Measurements from ENCODE around the gene NFE2L1. TPM values are rescaled to one million over a fixed set of nuclear protein-coding genes. Genes with fewer than 3 reads are reported as not detected.

The NFE2L1 gene
- polyA plus RNA-seq, 3 donors from 2014 or later, result 5.9 to 18.4 (median 7.1) TPM

GRCh38 chr17:48102043-48102750, 54.0 kb downstream of the NFE2L1 start:
- H3K4me1 Mint-ChIP-seq, result peaks cover 47 to 60% of the 10 kb centered on the region in 2 donors
- peaks cover 8 to 20% (median 9%) of the 10 kb centered on the region in 3 donors for H3K27me3 Mint-ChIP-seq (ENCODE audit: low read depth in 3 of 3)
- peak overlapping the region; percentile 78 to 91 (median 89) for H3K4me3 Mint-ChIP-seq
- peak overlapping the region in 4 of 6 donors; percentile 57 to 88 (median 82) for H3K27ac Mint-ChIP-seq
- no peak for DNase-seq
- peaks cover 0 to 4% (median 0%) of the 10 kb centered on the region in 6 donors for H3K9me3 Mint-ChIP-seq
- no peaks in the 10 kb centered on the region for H3K36me3 Mint-ChIP-seq

DNA sequence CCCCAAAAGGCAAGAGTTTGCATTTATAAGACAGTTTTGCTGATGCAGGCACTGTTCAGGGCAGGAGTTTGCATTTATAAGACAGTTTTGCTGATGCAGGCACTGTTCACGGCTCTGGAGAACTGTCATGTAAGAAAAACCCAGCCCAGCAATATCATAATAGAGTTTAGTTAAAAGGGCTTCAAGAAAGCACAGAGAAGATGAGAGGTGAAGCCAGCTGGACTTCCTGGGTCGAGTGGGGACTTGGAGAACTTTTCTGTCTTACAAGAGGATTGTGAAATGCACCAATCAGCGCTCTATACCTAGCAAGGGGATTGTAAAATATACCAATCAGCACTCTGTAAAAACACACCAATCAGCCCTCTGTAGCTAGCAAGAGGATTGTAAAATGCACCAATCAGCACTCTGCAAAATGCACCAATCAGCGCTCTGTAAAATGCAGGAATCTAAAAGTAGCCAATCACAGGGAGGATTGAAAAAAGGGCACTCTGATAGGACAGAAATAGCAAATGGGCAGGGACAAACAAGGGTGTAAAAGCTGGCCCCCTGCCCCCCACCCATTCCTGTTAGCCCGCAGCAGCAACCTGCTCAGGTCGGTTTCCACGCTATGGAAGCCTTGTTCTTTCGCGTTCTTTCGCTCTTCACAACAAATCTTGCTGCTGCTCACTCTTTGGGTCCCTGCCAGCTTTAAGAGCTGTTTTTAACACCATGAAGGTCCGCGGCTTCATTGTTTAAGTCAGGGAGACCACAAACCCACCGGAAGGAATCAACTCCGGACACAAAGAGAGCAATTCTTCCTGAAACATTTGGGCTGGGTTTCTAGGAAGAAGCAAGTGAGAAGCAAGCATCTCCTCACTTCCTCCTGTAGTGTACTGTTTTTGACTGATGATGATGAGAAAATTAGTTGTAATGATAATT, 54.9 kb downstream of the NFE2L1 start:
- no peaks in the 10 kb centered on the region for H3K36me3 Mint-ChIP-seq

DNA sequence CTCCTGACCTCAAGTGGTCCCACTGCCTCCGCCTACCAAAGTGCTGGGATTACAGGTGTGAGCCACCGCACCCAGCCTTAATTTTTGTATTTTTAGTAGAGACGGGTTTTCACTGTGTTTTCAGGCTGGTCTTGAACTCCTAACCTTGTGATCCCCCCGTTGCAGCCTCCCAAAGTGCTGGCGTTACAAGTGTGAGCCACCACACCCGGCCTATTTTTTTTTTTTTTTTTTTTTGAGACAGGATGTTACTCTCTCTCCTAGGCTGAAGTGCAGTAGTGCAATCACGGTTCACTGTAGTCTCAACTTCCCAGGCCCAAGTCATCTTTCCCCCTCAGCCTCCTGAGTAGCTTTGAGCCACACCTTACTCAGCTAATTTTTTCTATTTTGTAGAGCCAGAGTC, 56.3 kb downstream of the NFE2L1 start:
- Mint-ChIP-seq H3K9me3 (peaks cover 0 to 4% (median 0%) of the 10 kb centered on the region in 6 donors), H3K27me3 (ENCODE audit: low read depth in 3 of 3) (peaks cover 8 to 20% (median 9%) of the 10 kb centered on the region in 3 donors), H3K4me1 (peaks cover 63 to 72% of the 10 kb centered on the region in 2 donors), H3K36me3 (no peaks in the 10 kb centered on the region), H3K27ac (peak overlapping the region; percentile 46 to 73 (median 60)), H3K4me3 (peak overlapping the region; percentile 34 to 53 (median 42))
- no peak for DNase-seq

More for the DNA sequence above, 54.9 kb downstream of the NFE2L1 start:
- peak; percentile 65 to 68 (median 67) for DNase-seq
- peak overlapping the region; percentile 78 to 88 (median 80) for H3K27ac Mint-ChIP-seq
- H3K9me3 Mint-ChIP-seq, result peaks cover 0 to 4% (median 0%) of the 10 kb centered on the region in 6 donors
- peaks cover 53 to 62% of the 10 kb centered on the region in 2 donors for H3K4me1 Mint-ChIP-seq
- peak overlapping the region; percentile 62 to 91 (median 83) for H3K4me3 Mint-ChIP-seq
- H3K27me3 Mint-ChIP-seq (ENCODE audit: low read depth in 3 of 3), result peaks cover 8 to 20% (median 9%) of the 10 kb centered on the region in 3 donors

GRCh38 chr17:48106802-48107136, 58.6 kb downstream of the NFE2L1 start:
- Mint-ChIP-seq H3K27ac (peak overlapping the region; percentile 88 to 96 (median 90)), H3K27me3 (ENCODE audit: low read depth in 3 of 3) (peaks cover 5 to 11% (median 8%) of the 10 kb centered on the region in 3 donors), H3K9me3 (peaks cover 0 to 4% (median 0%) of the 10 kb centered on the region in 6 donors), H3K36me3 (no peaks in the 10 kb centered on the region), H3K4me1 (peaks cover 66 to 72% of the 10 kb centered on the region in 2 donors), H3K4me3 (peak overlapping the region; percentile 88 to 98 (median 95))
- DNase-seq, result no peak

DNA sequence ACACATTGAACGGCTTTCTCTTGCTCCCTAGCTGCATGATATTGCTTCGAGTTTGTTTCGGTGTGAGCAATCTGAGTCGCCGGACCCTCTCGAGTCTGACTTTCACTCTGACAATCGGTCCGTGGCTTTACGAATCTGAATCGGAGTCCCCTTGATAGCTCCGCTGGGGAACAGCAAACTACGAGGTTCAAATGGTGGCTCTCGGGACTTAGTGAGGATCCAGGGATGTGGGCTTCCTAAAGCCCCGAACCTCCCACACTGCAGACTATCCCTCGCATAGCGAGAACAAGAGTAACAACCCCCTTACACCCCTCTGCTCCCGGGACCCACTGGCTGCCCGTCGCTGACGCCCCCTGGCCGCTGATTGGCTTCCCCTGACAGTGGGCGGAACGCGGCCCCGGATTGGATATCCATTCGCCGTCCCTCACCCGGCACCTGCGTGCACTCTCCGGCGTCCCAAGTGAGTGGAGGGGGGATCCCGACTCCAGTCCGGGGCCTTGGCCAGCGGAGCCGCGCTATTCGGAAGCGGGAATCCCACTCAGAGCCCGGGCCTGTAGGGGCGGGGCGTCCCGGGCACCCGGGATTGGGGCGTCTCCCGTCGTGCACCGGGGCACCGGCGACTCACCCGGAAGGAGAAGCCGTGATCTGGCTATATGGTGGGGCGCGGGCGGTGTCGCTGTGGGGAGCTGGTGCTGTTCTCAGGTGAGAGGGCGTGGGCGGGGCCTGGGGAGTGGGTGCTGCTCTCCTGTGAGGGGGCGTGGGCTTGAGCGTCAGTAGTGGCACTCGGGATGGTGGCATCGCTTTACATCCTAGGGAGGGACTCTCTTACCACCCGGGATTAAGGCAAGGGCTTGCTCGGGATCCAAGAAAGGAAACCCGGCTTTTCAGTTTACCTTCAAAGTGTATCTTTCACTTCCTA, 59.2 kb downstream of the NFE2L1 start, which contains the start of gene SNX11:
SNX11 (plus strand) TSS at position 630 of the 919 bp plus-strand sequence. CDS start 4,278 bp downstream, outside the sequence.
- Mint-ChIP-seq H3K9me3 (peaks cover 0 to 4% (median 0%) of the 10 kb centered on the region in 6 donors), H3K27me3 (ENCODE audit: low read depth in 3 of 3) (peaks cover 5 to 11% (median 11%) of the 10 kb centered on the region in 3 donors), H3K4me1 (peaks cover 66 to 72% of the 10 kb centered on the region in 2 donors), H3K27ac (peak within 1 kb of the TSS; percentile 88 to 96 (median 90)), H3K36me3 (no peaks in the 10 kb centered on the region), H3K4me3 (peak within 1 kb of the TSS; percentile 88 to 98 (median 95))
- peak; percentile 85 to 86 (median 86) for DNase-seq

DNA sequence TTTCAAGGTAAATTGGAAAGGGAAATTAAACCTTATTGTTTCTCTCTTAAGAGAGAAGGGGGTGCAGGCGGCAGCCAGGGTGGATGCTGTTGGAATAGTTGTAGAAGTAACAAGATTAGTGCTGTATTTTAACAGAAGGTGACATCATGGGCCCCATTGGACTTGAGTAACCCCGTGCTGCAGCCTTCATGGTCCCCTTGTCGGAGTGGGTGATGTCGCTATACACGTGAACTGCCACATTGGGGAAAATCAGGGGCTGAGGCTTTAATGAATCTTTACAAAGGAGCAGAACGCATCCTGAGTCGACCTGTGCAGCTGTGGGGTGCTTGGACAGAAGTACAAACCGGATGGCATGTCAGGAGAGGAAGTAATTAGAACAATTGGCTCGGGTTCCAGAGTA, 62.6 kb downstream of the NFE2L1 start:
- Mint-ChIP-seq H3K4me1 (peaks cover 54 to 62% of the 10 kb centered on the region in 2 donors), H3K9me3 (no peaks in the 10 kb centered on the region), H3K4me3 (peak overlapping the region in 1 of 5 donors; percentile 5), H3K36me3 (no peaks in the 10 kb centered on the region), H3K27me3 (ENCODE audit: low read depth in 3 of 3) (peaks cover 0 to 7% (median 3%) of the 10 kb centered on the region in 3 donors), H3K27ac (peak overlapping the region in 5 of 6 donors; percentile 10 to 76 (median 43))
- no peak for DNase-seq

Other genes with a start within 250 kb of the NFE2L1 start
- gene OSBPL7, start 226.6 kb upstream of the NFE2L1 start, polyA plus RNA-seq, result 1 to 10 TPM; 2.7 to 7.5 (median 3.8) TPM
- gene MRPL10, start 216.8 kb upstream of the NFE2L1 start, polyA plus RNA-seq, result 100 to 1,000 TPM in 2 of 3 donors, 10 to 100 TPM in 1; 50.5 to 189 (median 114) TPM
- under 1 TPM in 2 of 3 donors, not detected in 1; 0.66 to 0.82 TPM for gene LRRC46, start 216.7 kb upstream of the NFE2L1 start, polyA plus RNA-seq
- gene SCRN2, start 207.1 kb upstream of the NFE2L1 start, polyA plus RNA-seq, result 10 to 100 TPM; 17.7 to 41.2 (median 22.5) TPM
- gene SP6, start 197.2 kb upstream of the NFE2L1 start, polyA plus RNA-seq, result not detected
- gene SP2, start 152.1 kb upstream of the NFE2L1 start, polyA plus RNA-seq, result 10 to 100 TPM in 1 of 3 donors, 1 to 10 TPM in 2; 2.0 to 13.7 (median 5.0) TPM
- 10 to 100 TPM; 14.3 to 21.2 (median 18.6) TPM for gene PNPO, start 106.8 kb upstream of the NFE2L1 start, polyA plus RNA-seq
- under 1 TPM in 1 of 3 donors, not detected in 2; 0.16 TPM for gene PRR15L, start 90.5 kb upstream of the NFE2L1 start, polyA plus RNA-seq
- gene CDK5RAP3, start 77.2 kb upstream of the NFE2L1 start, polyA plus RNA-seq, result 10 to 100 TPM; 66.3 to 97.2 (median 84.0) TPM
- gene COPZ2, start 10.6 kb upstream of the NFE2L1 start, polyA plus RNA-seq, result 10 to 100 TPM; 38.9 to 64.2 (median 41.3) TPM
- 10 to 100 TPM; 19.3 to 30.0 (median 27.0) TPM for gene CBX1, start 53.1 kb downstream of the NFE2L1 start, polyA plus RNA-seq
- 10 to 100 TPM; 37.1 to 44.7 (median 41.2) TPM for gene SNX11, start 59.4 kb downstream of the NFE2L1 start, polyA plus RNA-seq